HEK293 (cell line): Measurements from ENCODE around the gene CCDC180.

Experiments
- ZNF19 ChIP-seq: fragments of 450-650 bp; formaldehyde crosslinking; IDR thresholded peaks from 2 replicates; pipeline ENCODE4; 2016; ENCODE audit warnings: missing biosample characterization, missing genetic modification characterization, low read depth
- ZNF747 ChIP-seq: fragments of 450-650 bp; formaldehyde crosslinking; IDR thresholded peaks from 2 replicates; pipeline ENCODE4 v1.5.1; 2016; ENCODE audit warnings: missing biosample characterization, missing genetic modification characterization

DNA sequence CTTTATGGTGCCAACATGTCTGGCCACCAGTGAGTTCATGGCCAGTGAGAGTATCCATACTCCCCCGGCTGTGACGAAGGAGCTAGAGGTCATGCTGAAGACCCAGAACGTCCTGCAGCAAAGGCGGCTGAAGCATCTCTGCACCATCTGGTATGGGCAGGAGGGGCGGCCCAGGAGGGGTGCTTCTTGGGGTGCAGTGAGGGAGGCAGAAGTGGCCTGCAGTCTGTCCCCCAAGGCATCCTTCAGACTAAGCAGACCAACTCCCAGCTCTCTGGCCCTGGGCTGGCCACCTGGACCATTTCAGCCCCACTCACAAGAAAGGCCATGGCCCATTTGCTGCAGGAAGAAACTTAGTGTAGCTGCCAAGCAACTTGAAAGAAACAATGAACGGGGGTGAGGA is 11.0 kb downstream of the CCDC180 start:
- TF ChIP-seq ZNF19 (tag by site-specific recombination): no peak
- no peak for TF ChIP-seq ZNF747
